NT2/D1 (cell line): ENCODE measurements around the gene ZNF611.

Experiments
- SUZ12 ChIP-seq: IDR thresholded peaks from 2 replicates; pipeline ENCODE4 v1.6.1; 2011; ENCODE audit not compliant: insufficient read length, insufficient read depth; ENCODE audit errors: extremely low read depth
- YY1 ChIP-seq: IDR thresholded peaks from 2 replicates; pipeline ENCODE4 v1.6.1; 2011; ENCODE audit not compliant: insufficient read length, insufficient read depth
- ZNF274 ChIP-seq: IDR thresholded peaks from 2 replicates; pipeline ENCODE4 v1.6.1; 2011; ENCODE audit warnings: mild to moderate bottlenecking, low read depth, low read length

- TF ChIP-seq ZNF274 (no peak), YY1 (no peak), SUZ12 (no peak)
These were observed 46.5 kb downstream of the ZNF611 start for GRCh38 chr19:52688335-52688734.
